Regular cardiac myocyte (primary cell): ENCODE measurements around the gene DCUN1D4. TPM values are rescaled to one million over a fixed set of nuclear protein-coding genes. Genes with fewer than 3 reads are reported as not detected.

ENCODE experiments used
- total RNA-seq: library from RNA; depleted of rRNA; stranded (reverse); fragments of >200 nt; gene quantifications from 2 replicates; pipeline ENCODE4 v1.2.3, GENCODE V29; 2014

The DCUN1D4 gene
- 41.6 and 48.5 TPM in 2 replicates for total RNA-seq

GRCh38 chr4:51842554-51843308 lies at the start of gene DCUN1D4:
Gene DCUN1D4, plus strand, starts transcription at chr4:51843153. Its CDS starts 90 bp downstream, at chr4:51843243.

Other genes with a start within 250 kb of the DCUN1D4 start
- gene LRRC66, start 177.2 kb downstream of the DCUN1D4 start, total RNA-seq, result 0.28 and 0.38 TPM in 2 replicates
- 31.2 and 31.3 TPM in 2 replicates for gene SGCB, start 195.1 kb downstream of the DCUN1D4 start, total RNA-seq
- 8.4 and 17.2 TPM in 2 replicates for gene SPATA18, start 208.2 kb downstream of the DCUN1D4 start, total RNA-seq